GM13977 (cell line): ENCODE data around the gene MYO9A.

Experiments used
- DNase-seq: peaks from one replicate; pipeline ENCODE4 v3.0.0; 2012; ENCODE audit warnings: low spot score
- in situ Hi-C: fragments of 300-500 bp; cut with MboI; formaldehyde crosslinking; loops from one replicate; pipeline ENCODE4 v1.12.0; 2022; ENCODE audit warnings: low sequenced_read_pairs, low pct_unique_long_range_greater_than_20kb, mixed read lengths, inconsistent platforms; ENCODE audit not compliant: unreplicated experiment
- TF ChIP-seq, protein P1 (sequence below): IDR thresholded peaks from 2 replicates; pipeline ENCODE4 v1.5.1; 2012; ENCODE audit warnings: mild to moderate bottlenecking, control low read depth; ENCODE audit not compliant: insufficient read depth; ENCODE audit errors: extremely low read depth, missing control alignments

Gene MYO9A

DNA sequence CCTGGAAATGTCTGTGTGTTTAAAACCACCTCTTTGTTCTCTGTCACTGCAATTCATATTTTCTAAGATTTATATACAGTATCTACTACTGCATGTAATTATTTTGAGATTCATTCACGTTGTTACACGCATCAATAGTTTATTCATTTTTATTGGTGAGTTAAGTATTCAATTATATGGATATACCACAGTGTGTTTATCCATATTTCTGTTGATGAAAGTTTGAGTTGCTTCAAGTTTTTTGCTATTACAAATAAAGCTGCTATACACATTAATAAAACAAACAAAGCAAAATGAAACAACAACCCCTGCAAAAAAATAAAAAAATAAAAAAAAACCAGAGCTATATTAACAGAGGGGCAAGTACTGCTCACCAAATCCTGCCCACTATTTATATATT, 185.3 kb downstream of the MYO9A start:
- TF ChIP-seq, protein P1, sequence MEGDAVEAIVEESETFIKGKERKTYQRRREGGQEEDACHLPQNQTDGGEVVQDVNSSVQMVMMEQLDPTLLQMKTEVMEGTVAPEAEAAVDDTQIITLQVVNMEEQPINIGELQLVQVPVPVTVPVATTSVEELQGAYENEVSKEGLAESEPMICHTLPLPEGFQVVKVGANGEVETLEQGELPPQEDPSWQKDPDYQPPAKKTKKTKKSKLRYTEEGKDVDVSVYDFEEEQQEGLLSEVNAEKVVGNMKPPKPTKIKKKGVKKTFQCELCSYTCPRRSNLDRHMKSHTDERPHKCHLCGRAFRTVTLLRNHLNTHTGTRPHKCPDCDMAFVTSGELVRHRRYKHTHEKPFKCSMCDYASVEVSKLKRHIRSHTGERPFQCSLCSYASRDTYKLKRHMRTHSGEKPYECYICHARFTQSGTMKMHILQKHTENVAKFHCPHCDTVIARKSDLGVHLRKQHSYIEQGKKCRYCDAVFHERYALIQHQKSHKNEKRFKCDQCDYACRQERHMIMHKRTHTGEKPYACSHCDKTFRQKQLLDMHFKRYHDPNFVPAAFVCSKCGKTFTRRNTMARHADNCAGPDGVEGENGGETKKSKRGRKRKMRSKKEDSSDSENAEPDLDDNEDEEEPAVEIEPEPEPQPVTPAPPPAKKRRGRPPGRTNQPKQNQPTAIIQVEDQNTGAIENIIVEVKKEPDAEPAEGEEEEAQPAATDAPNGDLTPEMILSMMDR = no peak
- DNase-seq = no peak
- in situ Hi-C loops = no loop called here

DNA sequence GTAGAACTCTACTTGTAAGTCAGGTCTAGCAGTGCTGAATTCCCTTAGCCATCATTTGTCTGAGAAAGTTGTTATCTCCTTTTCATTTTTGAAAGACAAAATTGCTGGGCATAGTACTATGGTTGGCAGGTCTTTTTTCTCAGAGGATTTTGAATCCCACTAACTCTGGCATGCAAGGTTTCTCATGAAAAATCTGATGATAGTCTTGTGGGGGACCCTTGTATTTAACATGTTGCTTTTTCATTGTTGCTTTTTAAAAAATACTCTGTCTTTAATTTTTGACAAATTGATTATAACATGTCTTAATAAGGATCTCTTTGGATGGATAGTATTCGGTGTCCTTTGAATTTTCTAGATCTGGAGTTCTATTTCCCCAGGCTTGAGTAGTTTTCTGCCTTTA, 186.7 kb downstream of the MYO9A start:
- no peak for DNase-seq
- in situ Hi-C loops = no loop called here
- TF ChIP-seq, protein P1 = no peak

DNA sequence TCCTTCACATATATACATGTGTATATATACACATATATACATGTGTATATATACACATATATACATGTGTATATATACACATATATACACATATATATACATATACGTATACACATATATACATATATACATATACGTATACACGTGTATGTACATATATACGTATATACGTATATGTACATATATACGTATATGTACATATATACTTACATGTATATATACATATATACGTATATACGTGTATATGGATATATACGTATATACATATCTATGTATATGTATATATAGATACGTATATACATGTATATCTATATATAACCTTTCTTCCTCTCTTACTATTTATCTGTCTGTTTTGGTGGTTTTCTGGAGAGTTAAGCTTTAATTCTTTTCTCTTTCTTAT, 192.8 kb downstream of the MYO9A start:
- TF ChIP-seq, protein P1 = no peak
- in situ Hi-C loops = no loop called here
- DNase-seq = no peak

DNA sequence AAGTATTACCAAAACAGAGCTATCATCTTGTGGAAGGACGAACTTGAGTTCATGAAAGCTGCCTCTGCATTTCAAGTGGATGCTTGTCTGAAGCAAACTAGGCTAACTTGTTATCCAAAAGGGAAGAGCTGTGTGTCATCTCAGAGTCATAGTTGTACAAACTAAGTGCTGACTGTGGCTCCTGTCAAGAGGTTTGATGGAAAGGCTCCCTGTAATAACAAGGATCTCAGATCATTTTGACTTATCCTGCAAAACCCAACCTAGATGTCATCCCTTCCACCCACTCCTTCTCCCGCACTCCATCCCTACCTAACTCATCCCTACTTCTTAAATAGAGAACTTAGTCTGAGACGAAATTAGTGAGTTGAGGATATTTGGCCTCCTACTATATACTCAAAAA, 196.8 kb downstream of the MYO9A start:
- DNase-seq = no peak
- TF ChIP-seq, protein P1 = no peak

DNA sequence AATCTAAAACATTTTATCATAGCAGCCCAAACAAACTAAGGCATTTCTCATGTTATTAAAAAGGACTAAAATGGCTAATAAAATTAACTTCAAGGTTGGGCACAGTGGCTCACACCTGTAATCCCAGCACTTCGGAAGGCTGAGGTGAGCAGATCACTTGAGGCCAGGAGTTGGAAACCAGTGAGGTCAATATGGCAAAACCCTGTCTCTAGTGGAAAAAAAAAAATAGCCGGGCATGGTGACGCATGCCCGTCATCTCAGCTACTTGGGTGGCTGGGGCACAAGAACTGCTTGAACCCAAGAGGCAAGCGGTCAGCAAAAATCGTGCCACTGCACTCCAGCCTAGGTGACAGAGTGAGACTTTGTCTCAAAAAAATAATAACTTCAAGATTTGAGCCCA, 197.4 kb downstream of the MYO9A start:
- TF ChIP-seq, protein P1 = no peak
- in situ Hi-C loops = no loop called here
- DNase-seq = no peak

More for the DNA sequence above, 196.8 kb downstream of the MYO9A start:
- in situ Hi-C loops = no loop called here

DNA sequence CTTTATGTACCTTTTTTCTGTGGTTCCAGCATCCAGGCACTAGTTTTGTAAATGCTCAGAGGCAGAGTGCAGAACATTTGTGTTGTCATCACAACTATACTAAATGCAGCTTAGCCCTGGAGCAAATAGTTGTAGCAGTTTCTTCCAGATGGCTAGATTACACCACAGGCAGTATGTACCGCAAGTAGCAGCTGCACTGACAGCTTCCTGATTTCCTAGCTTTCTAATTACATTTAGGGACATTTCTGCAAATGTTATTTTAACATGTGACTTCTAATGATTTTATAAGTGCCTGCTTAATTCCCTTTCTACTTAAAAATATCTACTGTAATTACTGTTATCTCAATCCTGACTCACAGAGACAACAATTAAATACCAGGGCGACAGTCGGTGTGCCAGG, 201.1 kb downstream of the MYO9A start:
- TF ChIP-seq, protein P1 = no peak
- in situ Hi-C loops = no loop called here
- DNase-seq = no peak

DNA sequence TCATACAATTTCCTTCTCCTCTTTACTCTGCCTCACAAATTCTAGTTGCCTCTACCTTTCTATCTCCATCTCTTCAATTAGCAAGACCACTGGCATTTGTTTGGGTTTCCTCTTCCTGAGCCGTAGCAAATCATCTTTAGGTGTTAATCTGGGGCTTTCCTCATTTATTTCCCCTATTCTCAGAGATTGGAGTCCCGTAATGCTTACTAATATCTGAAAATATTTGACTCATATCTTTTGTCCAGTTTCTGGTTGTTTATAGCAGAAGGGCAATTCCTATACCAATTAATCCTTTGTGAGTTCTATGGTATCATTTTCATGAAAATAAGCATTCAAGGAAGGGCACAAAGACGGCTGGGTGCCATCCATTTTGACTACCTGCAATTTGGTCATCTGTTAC, 203.9 kb downstream of the MYO9A start:
- peak; percentile 38 for DNase-seq
- TF ChIP-seq, protein P1 = no peak
- in situ Hi-C loops = no loop called here
